Measurements from ENCODE around the gene CAV1. TPM values are rescaled to one million over a fixed set of nuclear protein-coding genes. Genes with fewer than 3 reads are reported as not detected.
A peak's percentile ranks its signal among the peaks of the same experiment; 100 is the strongest.
"Not testable (repeated sequence)": the region's sequence is repeated elsewhere in the genome, so short reads cannot be mapped to it uniquely, and the experiment has no call there.

Gene CAV1
- 100 to 1,000 TPM; 194 to 356 (median 240) TPM for polyA plus RNA-seq (ENCODE audit: insufficient read length in 12 of 12)
- long read RNA-seq, donor 1, transcript CAV1-202 (2 exons, 2,628 nt), result minor isoform, 17 of 133 reads
- long read RNA-seq, donor 1, transcript CAV1-201 (3 exons, 2,704 nt), result major isoform, 45 of 133 reads
- long read RNA-seq, donor 1, partial matches to known transcripts, result 66 of 133 reads
- long read RNA-seq, donor 1, other reads (novel, unspliced or antisense), result 0 of 133 reads
- long read RNA-seq, donor 2, transcript CAV1-202 (2 exons, 2,628 nt), result minor isoform, 13 of 59 reads
- long read RNA-seq, donor 2, transcript CAV1-201 (3 exons, 2,704 nt), result major isoform, 45 of 59 reads
- long read RNA-seq, donor 2, partial matches to known transcripts, result 0 of 59 reads
- long read RNA-seq, donor 2, other reads (novel, unspliced or antisense), result 0 of 59 reads
- long read RNA-seq, donor 3, transcript CAV1-201 (3 exons, 2,704 nt), result major isoform, 22 of 42 reads
- long read RNA-seq, donor 3, transcript CAV1-202 (2 exons, 2,628 nt), result minor isoform, 10 of 42 reads
- long read RNA-seq, donor 3, partial matches to known transcripts, result 10 of 42 reads
- long read RNA-seq, donor 3, other reads (novel, unspliced or antisense), result 0 of 42 reads
- long read RNA-seq, donor 4, transcript CAV1-202 (2 exons, 2,628 nt), result minor isoform, 10 of 46 reads
- long read RNA-seq, donor 4, transcript CAV1-201 (3 exons, 2,704 nt), result major isoform, 36 of 46 reads
- long read RNA-seq, donor 4, partial matches to known transcripts, result 0 of 46 reads
- long read RNA-seq, donor 4, other reads (novel, unspliced or antisense), result 0 of 46 reads
- long read RNA-seq, donor 5, transcript CAV1-201 (3 exons, 2,704 nt), result major isoform, 30 of 93 reads
- long read RNA-seq, donor 5, transcript CAV1-202 (2 exons, 2,628 nt), result minor isoform, 18 of 93 reads
- long read RNA-seq, donor 5, partial matches to known transcripts, result 42 of 93 reads
- long read RNA-seq, donor 5, other reads (novel, unspliced or antisense), result 0 of 93 reads
- long read RNA-seq, donor 6, transcript CAV1-202 (2 exons, 2,628 nt), result minor isoform, 15 of 73 reads
- long read RNA-seq, donor 6, transcript CAV1-201 (3 exons, 2,704 nt), result major isoform, 38 of 73 reads
- long read RNA-seq, donor 6, partial matches to known transcripts, result 18 of 73 reads
- long read RNA-seq, donor 6, other reads (novel, unspliced or antisense), result 0 of 73 reads
- long read RNA-seq, donor 7, transcript CAV1-202 (2 exons, 2,628 nt), result minor isoform, 14 of 70 reads
- long read RNA-seq, donor 7, transcript CAV1-201 (3 exons, 2,704 nt), result major isoform, 41 of 70 reads
- long read RNA-seq, donor 7, partial matches to known transcripts, result 12 of 70 reads
- long read RNA-seq, donor 7, other reads (novel, unspliced or antisense), result 0 of 70 reads
- long read RNA-seq, donor 8, transcript CAV1-202 (2 exons, 2,628 nt), result minor isoform, 17 of 65 reads
- long read RNA-seq, donor 8, transcript CAV1-201 (3 exons, 2,704 nt), result major isoform, 33 of 65 reads
- long read RNA-seq, donor 8, partial matches to known transcripts, result 14 of 65 reads
- long read RNA-seq, donor 8, other reads (novel, unspliced or antisense), result 0 of 65 reads
- long read RNA-seq, donor 9, transcript CAV1-201 (3 exons, 2,704 nt), result major isoform, 32 of 75 reads
- long read RNA-seq, donor 9, transcript CAV1-202 (2 exons, 2,628 nt), result minor isoform, 19 of 75 reads
- long read RNA-seq, donor 9, partial matches to known transcripts, result 20 of 75 reads
- long read RNA-seq, donor 9, other reads (novel, unspliced or antisense), result 0 of 75 reads
- long read RNA-seq, donor 10, transcript CAV1-201 (3 exons, 2,704 nt), result major isoform, 52 of 104 reads
- long read RNA-seq, donor 10, transcript CAV1-202 (2 exons, 2,628 nt), result minor isoform, 17 of 104 reads
- long read RNA-seq, donor 10, partial matches to known transcripts, result 35 of 104 reads
- long read RNA-seq, donor 10, other reads (novel, unspliced or antisense), result 0 of 104 reads
- long read RNA-seq, donor 11, transcript CAV1-201 (3 exons, 2,704 nt), result major isoform, 57 of 75 reads
- long read RNA-seq, donor 11, transcript CAV1-202 (2 exons, 2,628 nt), result minor isoform, 13 of 75 reads
- long read RNA-seq, donor 11, partial matches to known transcripts, result 0 of 75 reads
- long read RNA-seq, donor 11, other reads (novel, unspliced or antisense), result 0 of 75 reads

- peak; percentile 69 for DNase-seq
Measured at GRCh38 chr7:116524609-116525297, at the start of gene CAV1. CAV1 (plus strand) TSS chr7:116525036; CDS start chr7:116525063, 27 bp downstream.

GRCh38 chr7:116477625-116478024 lies 47.2 kb upstream of the CAV1 start:
- no peak for DNase-seq

GRCh38 chr7:116478834-116479233 lies 46.0 kb upstream of the CAV1 start:
- DNase-seq, result no peak

GRCh38 chr7:116483271-116483942 lies 41.4 kb upstream of the CAV1 start:
- DNase-seq, result no peak

GRCh38 chr7:116484389-116484788 lies 40.4 kb upstream of the CAV1 start:
- not testable (repeated sequence) for DNase-seq

- no peak for DNase-seq
Measured at GRCh38 chr7:116487907-116488521, 36.8 kb upstream of the CAV1 start.

GRCh38 chr7:116490351-116490750 lies 34.5 kb upstream of the CAV1 start:
- DNase-seq, result no peak

GRCh38 chr7:116491887-116492653 lies 32.8 kb upstream of the CAV1 start:
- no peak for DNase-seq

- no peak for DNase-seq
Measured at GRCh38 chr7:116492654-116493109, 32.2 kb upstream of the CAV1 start.

GRCh38 chr7:116493449-116493848 lies 31.4 kb upstream of the CAV1 start:
- DNase-seq, result peak; percentile 63

- DNase-seq, result no peak
Measured at GRCh38 chr7:116494472-116494871, 30.4 kb upstream of the CAV1 start.

GRCh38 chr7:116495736-116496135 lies 29.1 kb upstream of the CAV1 start:
- DNase-seq, result no peak

GRCh38 chr7:116496653-116497052 lies 28.2 kb upstream of the CAV1 start:
- DNase-seq, result no peak

- no peak for DNase-seq
Measured at GRCh38 chr7:116497708-116498107, 27.1 kb upstream of the CAV1 start.

- peak; percentile 37 for DNase-seq
Measured at GRCh38 chr7:116499168-116500077, 25.4 kb upstream of the CAV1 start, which contains the start of gene CAV2. CAV2 (plus strand) TSS chr7:116499738; CDS start chr7:116499782, 44 bp downstream.
